ENCODE data around the gene GDF10. TPM values are rescaled to one million over a fixed set of nuclear protein-coding genes. Genes with fewer than 3 reads are reported as not detected.

The GDF10 gene
- polyA plus RNA-seq, 1 donor (not counting 4 experiments of a cell fraction or from before 2014, with no cell fraction given), result not detected

GRCh38 chr10:47283848-47284247, 16.1 kb upstream of the GDF10 start:
- H3K27ac ChIP-seq (ENCODE audit: control insufficient read depth, insufficient read depth, low read length), result no peak overlapping the region
- H3K27me3 ChIP-seq (ENCODE audit: control insufficient read depth, extremely low read depth, insufficient read depth, low read length), result peaks cover 28% of the 10 kb centered on the region
- no peaks in the 10 kb centered on the region for H3K4me1 ChIP-seq (ENCODE audit: control insufficient read depth, extremely low read depth, insufficient read depth, low read length)
- no peak overlapping the region for H3K4me2 ChIP-seq (ENCODE audit: control insufficient read depth, extremely low read depth, insufficient read depth, low read depth, low read length)
- no peak overlapping the region for H3K9ac ChIP-seq (ENCODE audit: control insufficient read depth, extremely low read depth, insufficient read depth, low read length)
- no peaks in the 10 kb centered on the region for H3K9me1 ChIP-seq (ENCODE audit: control insufficient read depth, extremely low read depth, insufficient read depth, low read length)
- dilution Hi-C loops (cut with MboI; ENCODE audit: extremely low pct_ligation_motif_present, low sequenced_read_pairs), result no loop called here
- FAIRE-seq (no peak), DNase-seq (ENCODE audit: low read depth, low spot score) (no peak)
- no peak overlapping the region for H3K4me3 ChIP-seq (ENCODE audit: control insufficient read depth in 2 of 3, extremely low read depth in 1 of 3, insufficient read depth in 2 of 3, low read depth in 1 of 3, low read length in 3 of 3)
- no peaks in the 10 kb centered on the region for H4K20me1 ChIP-seq (ENCODE audit: control insufficient read depth, extremely low read depth, insufficient read depth, low read length)
- TF ChIP-seq, protein P1, sequence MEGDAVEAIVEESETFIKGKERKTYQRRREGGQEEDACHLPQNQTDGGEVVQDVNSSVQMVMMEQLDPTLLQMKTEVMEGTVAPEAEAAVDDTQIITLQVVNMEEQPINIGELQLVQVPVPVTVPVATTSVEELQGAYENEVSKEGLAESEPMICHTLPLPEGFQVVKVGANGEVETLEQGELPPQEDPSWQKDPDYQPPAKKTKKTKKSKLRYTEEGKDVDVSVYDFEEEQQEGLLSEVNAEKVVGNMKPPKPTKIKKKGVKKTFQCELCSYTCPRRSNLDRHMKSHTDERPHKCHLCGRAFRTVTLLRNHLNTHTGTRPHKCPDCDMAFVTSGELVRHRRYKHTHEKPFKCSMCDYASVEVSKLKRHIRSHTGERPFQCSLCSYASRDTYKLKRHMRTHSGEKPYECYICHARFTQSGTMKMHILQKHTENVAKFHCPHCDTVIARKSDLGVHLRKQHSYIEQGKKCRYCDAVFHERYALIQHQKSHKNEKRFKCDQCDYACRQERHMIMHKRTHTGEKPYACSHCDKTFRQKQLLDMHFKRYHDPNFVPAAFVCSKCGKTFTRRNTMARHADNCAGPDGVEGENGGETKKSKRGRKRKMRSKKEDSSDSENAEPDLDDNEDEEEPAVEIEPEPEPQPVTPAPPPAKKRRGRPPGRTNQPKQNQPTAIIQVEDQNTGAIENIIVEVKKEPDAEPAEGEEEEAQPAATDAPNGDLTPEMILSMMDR (optimal IDR thresholded peaks at IDR 0.05 in 1 of 3, IDR thresholded peaks at IDR 0.05 in 1 of 3, conservative IDR thresholded peaks at IDR 0.05 in 1 of 3; ENCODE audit: extremely low read depth in 1 of 3, insufficient read depth in 2 of 3, low read length in 3 of 3), result no peak
- TF ChIP-seq EZH2 (IDR thresholded peaks at IDR 0.05; ENCODE audit: low read length), result no peak
- H3K9me3 ChIP-seq (ENCODE audit: control insufficient read depth, low read depth, low read length), result no peaks in the 10 kb centered on the region
- H3K36me3 ChIP-seq (ENCODE audit: control insufficient read depth in 2 of 2, extremely low read depth in 1 of 2, insufficient read depth in 2 of 2, low read length in 2 of 2), result no peaks in the 10 kb centered on the region
- no peak overlapping the region for H2AFZ ChIP-seq (ENCODE audit: control insufficient read depth, low read length)
- no peaks in the 10 kb centered on the region for H3K79me2 ChIP-seq (ENCODE audit: control insufficient read depth, insufficient read depth, low read length)

GRCh38 chr10:47285381-47286115, 14.4 kb upstream of the GDF10 start:
- no peaks in the 10 kb centered on the region for H3K9me3 ChIP-seq (ENCODE audit: control insufficient read depth, low read depth, low read length)
- no peaks in the 10 kb centered on the region for H3K9me1 ChIP-seq (ENCODE audit: control insufficient read depth, extremely low read depth, insufficient read depth, low read length)
- no peak overlapping the region for H3K9ac ChIP-seq (ENCODE audit: control insufficient read depth, extremely low read depth, insufficient read depth, low read length)
- peaks cover 35% of the 10 kb centered on the region for H3K27me3 ChIP-seq (ENCODE audit: control insufficient read depth, extremely low read depth, insufficient read depth, low read length)
- DNase-seq (ENCODE audit: low read depth, low spot score), result no peak
- TF ChIP-seq, protein P1 (optimal IDR thresholded peaks at IDR 0.05 in 1 of 3, IDR thresholded peaks at IDR 0.05 in 1 of 3, conservative IDR thresholded peaks at IDR 0.05 in 1 of 3; ENCODE audit: extremely low read depth in 1 of 3, insufficient read depth in 2 of 3, low read length in 3 of 3), result no peak
- no peak for TF ChIP-seq EZH2 (IDR thresholded peaks at IDR 0.05; ENCODE audit: low read length)
- no peaks in the 10 kb centered on the region for H3K4me1 ChIP-seq (ENCODE audit: control insufficient read depth, extremely low read depth, insufficient read depth, low read length)
- H3K79me2 ChIP-seq (ENCODE audit: control insufficient read depth, insufficient read depth, low read length), result no peaks in the 10 kb centered on the region
- H2AFZ ChIP-seq (ENCODE audit: control insufficient read depth, low read length), result no peak overlapping the region
- no peak overlapping the region for H3K4me3 ChIP-seq (ENCODE audit: control insufficient read depth in 2 of 3, extremely low read depth in 1 of 3, insufficient read depth in 2 of 3, low read depth in 1 of 3, low read length in 3 of 3)
- H4K20me1 ChIP-seq (ENCODE audit: control insufficient read depth, extremely low read depth, insufficient read depth, low read length), result no peaks in the 10 kb centered on the region
- FAIRE-seq, result no peak
- H3K36me3 ChIP-seq (ENCODE audit: control insufficient read depth in 2 of 2, extremely low read depth in 1 of 2, insufficient read depth in 2 of 2, low read length in 2 of 2), result no peaks in the 10 kb centered on the region
- dilution Hi-C loops (cut with MboI; ENCODE audit: extremely low pct_ligation_motif_present, low sequenced_read_pairs), result no loop called here
- no peak overlapping the region for H3K4me2 ChIP-seq (ENCODE audit: control insufficient read depth, extremely low read depth, insufficient read depth, low read depth, low read length)
- H3K27ac ChIP-seq (ENCODE audit: control insufficient read depth, insufficient read depth, low read length), result no peak overlapping the region

Data from keratinocyte (primary cell).